Heart left ventricle (tissue), 16 donors: Measurements from ENCODE around the gene ADCK1. TPM values are rescaled to one million over a fixed set of nuclear protein-coding genes. Genes with fewer than 3 reads are reported as not detected.
A peak's percentile ranks its signal among the peaks of the same experiment; 100 is the strongest.

ENCODE experiments used
- ATAC-seq, 4 donors: fragments of 200-7000 bp; cut with Tn5 transposase; one replicate each; pipeline ENCODE4 v1.9.1; 2020 to 2022; ENCODE audit warnings: moderate library complexity in 4 of 4, mild to moderate bottlenecking in 3 of 4, moderate number of reproducible peaks in 1 of 4
- DNase-seq, 5 donors: peaks; one replicate each; pipeline ENCODE4 v3.0.0-alpha.2; 2020
- H3K27ac ChIP-seq, 12 donors: fragments of 200-600 bp; sonication (generic) in 4 of 12; one replicate each; pipeline versions ENCODE4 v1.5.0 to v1.8.0; 2016 to 2022; ENCODE audit warnings: mild to moderate bottlenecking in 2 of 12
- H3K27me3 ChIP-seq, 9 donors: fragments of 200-600 bp; sonication (generic) in 2 of 9; one replicate each; pipeline versions ENCODE4 v1.5.1 to v1.8.0; 2016 to 2022; ENCODE audit warnings: mild to moderate bottlenecking in 3 of 9
- H3K36me3 ChIP-seq, 9 donors: fragments of 200-600 bp; sonication (generic) in 2 of 9; one replicate each; pipeline versions ENCODE4 v1.5.0 to v1.8.0; 2018 to 2022; ENCODE audit warnings: mild to moderate bottlenecking in 2 of 9
- H3K4me1 ChIP-seq, 12 donors: fragments of 200-600 bp; sonication (generic) in 4 of 12; one replicate each; pipeline versions ENCODE4 v1.5.0 to v1.8.0; 2016 to 2022; ENCODE audit warnings: mild to moderate bottlenecking in 3 of 12
- H3K4me3 ChIP-seq, 12 donors: fragments of 200-600 bp; sonication (generic) in 4 of 12; one replicate each; pipeline versions ENCODE4 v1.5.0 to v1.8.0; 2017 to 2022; ENCODE audit warnings: mild to moderate bottlenecking in 9 of 12, moderate library complexity in 4 of 12
- H3K9me3 ChIP-seq, 12 donors: fragments of 200-600 bp; sonication (generic) in 4 of 12; one replicate each; pipeline versions ENCODE4 v1.5.0 to v1.8.0; 2016 to 2022; ENCODE audit warnings: mild to moderate bottlenecking in 1 of 12
- POLR2A ChIP-seq, 2 donors: fragments of 450-650 bp; IDR thresholded peaks; one replicate each; pipeline ENCODE4 v1.6.1; 2017; ENCODE audit warnings: antibody characterized with exemption in 2 of 2, mild to moderate bottlenecking in 2 of 2, moderate library complexity in 2 of 2
- WGBS, 4 donors: extraction: QIAGEN DNeasy Blood & Tissue Kit in 2 of 4; methylation state at CpG; one replicate each; pipeline versions ENCODE4 v1.1.5 to v1.1.7; 2013 to 2018; 5-methylcytosine and 5-hydroxymethylcytosine counted together
- intact Hi-C, 10 donors: fragments of 100-400 bp; cut with DNase I; formaldehyde crosslinking; loops; one replicate each; pipeline versions ENCODE4 v1.11.1 to v1.14.2; 2022
- polyA plus RNA-seq, 2 donors: library from polyadenylated mRNA; stranded (reverse); fragments of 200-250 nt; gene quantifications; one replicate each; pipeline ENCODE4 v1.2.3, GENCODE V29; 2013
- total RNA-seq, 9 donors: library from RNA; depleted of rRNA in 2 of 9; stranded (reverse); fragments of >200 nt in 2 of 9; fragmentation: NEBNext Ultra II Directional in 3 of 9; extraction: Animal tissue kit (Norgen Biotek cat#: 25700) in 3 of 9; gene quantifications; one replicate each; pipeline versions ENCODE4 v1.1.0 to v1.2.4, GENCODE V29; 2016 to 2023
- TF ChIP-seq, protein P1 (sequence below), 12 donors: fragments of 200-600 bp; sonication (generic) in 4 of 12; IDR thresholded peaks; one replicate each; pipeline versions ENCODE4 v1.5.0 to v1.8.0; 2018 to 2022; ENCODE audit warnings: antibody characterized with exemption in 12 of 12, mild to moderate bottlenecking in 5 of 12
- donor health status: ischemic (EF 13 %, LVEDD 7.1; RV severe dilation, severe dysfunction).
- donor health status: healthy with polysubstance abuse.
- donor health status: DM: no; HTN: yes; CAD: no.
- donor health status: DM: no; HTN: no; CAD: no.
- donor health status: ischemic (EF 25% LVEDD 6.9; RV normal size, moderate dysfunction).
- donor health status: ischemic (EF 25% LVEDD 5.7; RV mildly dilated, moderate dysfunction).
- donor health status: healthy.
- donor health status: DM: yes; HTN: yes; CAD: no.
- donor health status: ischemic (EF 35%, LVEDD 5.7; RV mildly dilated, moderate dysfunction).
- donor health status: nonischemic (EF 11% LVEDD 7.7; RV severe dilation, severe dysfunction).
- donor health status: DM: yes; HTN: yes; CAD: no.
- donor health status: PGD.
- donor health status: ischemic (EF 29% LVEDD 5.4; RV normal size, mild dysfunction).
- donor health status: nonischemic (EF 23%, LVEDD 6.1; RV moderate dilation, normal function).

The ADCK1 gene
- total and polyA plus RNA-seq, 11 donors, result 4.0 to 12.8 (median 7.9) TPM

DNA sequence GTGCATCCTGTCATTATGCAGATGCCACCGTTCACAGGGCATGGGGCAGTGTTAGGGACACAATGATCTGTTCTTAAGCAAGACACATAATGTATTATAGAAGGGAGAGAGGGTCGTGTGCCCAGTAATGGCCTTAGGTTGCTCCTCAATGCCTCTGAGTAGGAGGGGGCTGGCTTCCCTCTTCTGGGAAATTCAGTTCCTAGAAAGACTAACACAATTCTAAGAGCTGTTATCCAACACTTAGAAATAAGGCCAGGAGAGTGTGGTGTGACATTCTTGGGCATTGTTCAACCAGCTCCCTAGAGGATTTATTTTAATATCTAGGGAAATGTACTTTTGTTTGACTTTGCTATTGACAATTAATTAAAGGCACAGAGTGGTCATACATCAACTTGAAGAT lies 118.5 kb downstream of the ADCK1 start:
- 35 to 44% (median 40%) methylated on average over 2 of the region's 2 CpGs for WGBS, 4 donors
- peaks cover 0 to 13% (median 2%) of the 10 kb centered on the region in 12 donors for H3K4me1 ChIP-seq
- H3K4me3 ChIP-seq, result no peak overlapping the region
- H3K27me3 ChIP-seq, result no peaks in the 10 kb centered on the region
- H3K27ac ChIP-seq, result peak overlapping the region in 3 of 12 donors; percentile 7 to 62 (median 37)
- peaks cover 0 to 8% (median 0%) of the 10 kb centered on the region in 12 donors for H3K9me3 ChIP-seq
- DNase-seq (no peak), ATAC-seq (peak in 3 of 4 donors; percentile 20 to 83 (median 24))
- H3K36me3 ChIP-seq, result no peaks in the 10 kb centered on the region
- intact Hi-C loops, result no loop called here
- TF ChIP-seq, protein P1, sequence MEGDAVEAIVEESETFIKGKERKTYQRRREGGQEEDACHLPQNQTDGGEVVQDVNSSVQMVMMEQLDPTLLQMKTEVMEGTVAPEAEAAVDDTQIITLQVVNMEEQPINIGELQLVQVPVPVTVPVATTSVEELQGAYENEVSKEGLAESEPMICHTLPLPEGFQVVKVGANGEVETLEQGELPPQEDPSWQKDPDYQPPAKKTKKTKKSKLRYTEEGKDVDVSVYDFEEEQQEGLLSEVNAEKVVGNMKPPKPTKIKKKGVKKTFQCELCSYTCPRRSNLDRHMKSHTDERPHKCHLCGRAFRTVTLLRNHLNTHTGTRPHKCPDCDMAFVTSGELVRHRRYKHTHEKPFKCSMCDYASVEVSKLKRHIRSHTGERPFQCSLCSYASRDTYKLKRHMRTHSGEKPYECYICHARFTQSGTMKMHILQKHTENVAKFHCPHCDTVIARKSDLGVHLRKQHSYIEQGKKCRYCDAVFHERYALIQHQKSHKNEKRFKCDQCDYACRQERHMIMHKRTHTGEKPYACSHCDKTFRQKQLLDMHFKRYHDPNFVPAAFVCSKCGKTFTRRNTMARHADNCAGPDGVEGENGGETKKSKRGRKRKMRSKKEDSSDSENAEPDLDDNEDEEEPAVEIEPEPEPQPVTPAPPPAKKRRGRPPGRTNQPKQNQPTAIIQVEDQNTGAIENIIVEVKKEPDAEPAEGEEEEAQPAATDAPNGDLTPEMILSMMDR (IDR thresholded peaks at IDR 0.05), result no peak
- TF ChIP-seq POLR2A (IDR thresholded peaks at IDR 0.05), result no peak

DNA sequence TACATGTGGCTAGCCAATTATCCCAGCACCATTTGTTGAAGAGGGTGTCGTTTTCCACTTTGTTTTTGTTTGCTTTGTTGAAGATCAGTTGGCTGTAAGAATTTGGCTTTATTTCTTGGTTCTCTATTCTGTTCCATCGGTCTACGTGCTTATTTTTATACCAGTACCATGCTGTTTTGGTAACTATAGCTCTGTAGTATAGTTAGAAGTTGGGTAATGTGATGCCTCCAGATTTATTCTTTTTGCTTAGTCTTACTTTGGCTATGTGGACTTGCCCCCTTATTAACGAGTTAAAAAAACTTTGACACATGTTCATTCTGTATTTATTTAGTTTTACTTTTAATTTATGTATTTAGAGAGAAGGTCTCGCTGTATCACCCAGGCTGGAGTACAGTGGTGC lies 120.4 kb downstream of the ADCK1 start:
- DNase-seq (no peak), ATAC-seq (no peak)
- intact Hi-C loops, result no loop called here
- Histone ChIP-seq H3K9me3 (peaks cover 0 to 8% (median 0%) of the 10 kb centered on the region in 12 donors), H3K4me1 (peaks cover 0 to 13% (median 2%) of the 10 kb centered on the region in 12 donors), H3K27me3 (no peaks in the 10 kb centered on the region), H3K36me3 (peaks cover 0 to 5% (median 0%) of the 10 kb centered on the region in 9 donors), H3K27ac (no peak overlapping the region), H3K4me3 (no peak overlapping the region)
- WGBS, 4 donors, result 95 to 98% (median 96%) methylated on average over 5 of the region's 5 CpGs
- no peak for TF ChIP-seq POLR2A (IDR thresholded peaks at IDR 0.05)
- TF ChIP-seq, protein P1 (IDR thresholded peaks at IDR 0.05), result no peak

DNA sequence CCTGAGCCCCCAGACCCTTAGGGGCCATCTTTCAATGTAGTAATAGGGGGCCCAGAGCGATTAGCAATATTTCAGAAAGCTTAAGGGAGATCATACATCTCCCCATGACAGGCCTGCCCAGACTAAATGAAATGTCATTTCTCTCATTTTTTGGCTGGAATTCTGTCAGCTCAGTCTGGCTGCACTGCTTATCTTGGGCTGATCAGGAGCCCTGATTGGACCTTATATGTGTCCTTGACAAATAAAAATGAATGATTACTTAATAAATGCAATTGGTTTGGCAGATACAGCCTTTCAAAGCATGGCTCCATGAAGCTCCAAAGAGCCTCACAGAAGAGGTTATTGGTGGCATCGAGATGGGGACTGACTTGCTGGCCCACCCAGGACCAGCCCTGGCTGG lies 121.9 kb downstream of the ADCK1 start:
- ATAC-seq (no peak), DNase-seq (no peak)
- H3K4me1 ChIP-seq, result peaks cover 0 to 13% (median 2%) of the 10 kb centered on the region in 12 donors
- H3K27me3 ChIP-seq, result no peaks in the 10 kb centered on the region
- TF ChIP-seq, protein P1 (IDR thresholded peaks at IDR 0.05), result no peak
- TF ChIP-seq POLR2A (IDR thresholded peaks at IDR 0.05), result no peak
- no peak overlapping the region for H3K4me3 ChIP-seq
- WGBS, 4 donors, result 88 to 96% (median 90%) methylated on average over 1 to 2 of the region's 2 CpGs
- intact Hi-C loops, result no loop called here
- H3K36me3 ChIP-seq, result peaks cover 0 to 11% (median 0%) of the 10 kb centered on the region in 9 donors
- H3K27ac ChIP-seq, result no peak overlapping the region
- peaks cover 0 to 8% (median 0%) of the 10 kb centered on the region in 12 donors for H3K9me3 ChIP-seq

DNA sequence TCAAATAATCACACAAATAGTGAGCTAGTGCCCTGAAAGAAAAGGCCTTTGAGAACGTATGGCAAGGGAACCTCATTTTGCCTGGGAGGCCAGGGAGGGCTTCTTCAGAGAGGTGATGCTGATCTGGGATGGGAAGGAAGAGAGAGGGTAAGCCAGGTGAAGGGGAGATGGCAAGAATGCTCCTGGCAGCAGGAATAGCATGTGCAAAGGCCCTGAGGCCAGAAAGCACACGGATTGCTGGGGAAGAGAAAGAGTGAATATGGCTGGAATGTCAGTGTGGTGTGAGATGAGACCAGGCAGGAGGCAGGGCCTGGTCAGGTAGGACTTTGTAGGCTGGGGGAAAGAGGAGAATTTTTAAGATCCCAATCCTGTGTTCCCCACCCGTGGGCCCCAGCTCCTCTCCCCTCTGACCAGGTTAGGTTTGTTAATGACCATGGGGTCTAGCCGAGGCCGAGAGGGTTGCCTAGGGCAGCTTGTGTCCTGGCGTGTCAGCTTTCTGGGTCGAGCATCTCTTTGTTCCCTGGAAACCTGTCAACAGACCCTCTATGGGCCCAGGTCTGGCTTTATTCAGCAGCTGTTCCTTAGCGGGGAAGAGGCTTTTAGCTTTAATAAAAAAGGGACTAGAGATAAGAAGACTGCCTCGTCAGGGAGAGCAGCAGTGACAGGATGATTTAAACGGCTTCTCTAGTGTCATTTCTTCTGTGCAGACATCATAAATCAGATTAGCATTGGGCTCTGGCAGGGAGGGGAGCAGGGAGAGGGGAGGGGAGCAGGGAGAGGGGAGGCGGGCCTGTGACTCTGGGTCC lies 123.4 kb downstream of the ADCK1 start:
- Histone ChIP-seq H3K4me3 (no peak overlapping the region), H3K9me3 (peaks cover 0 to 8% (median 0%) of the 10 kb centered on the region in 12 donors), H3K4me1 (peaks cover 0 to 6% (median 0%) of the 10 kb centered on the region in 12 donors), H3K27ac (no peak overlapping the region), H3K36me3 (peaks cover 0 to 15% (median 2%) of the 10 kb centered on the region in 9 donors), H3K27me3 (no peaks in the 10 kb centered on the region)
- TF ChIP-seq, protein P1 (IDR thresholded peaks at IDR 0.05), result no peak
- no peak for TF ChIP-seq POLR2A (IDR thresholded peaks at IDR 0.05)
- intact Hi-C loops, result no loop called here
- WGBS, 4 donors, result 65 to 70% (median 67%) methylated on average over 11 of the region's 11 CpGs
- ATAC-seq, result no peak
- no peak for DNase-seq
